ENCODE measurements around the gene YIF1A.
"Not testable (repeated sequence)": the region's sequence is repeated elsewhere in the genome, so short reads cannot be mapped to it uniquely, and the experiment has no call there.

Gene YIF1A

GRCh38 chr11:66326261-66327111, 37.5 kb upstream of the YIF1A start:
- DNase-seq (ENCODE audit: low spot score) = peak; percentile 64

GRCh38 chr11:66325263-66325671, 36.3 kb upstream of the YIF1A start:
- DNase-seq (ENCODE audit: low spot score) = no peak

GRCh38 chr11:66324664-66325063, 35.7 kb upstream of the YIF1A start:
- DNase-seq (ENCODE audit: low spot score) = no peak

GRCh38 chr11:66323684-66324083, 34.7 kb upstream of the YIF1A start:
- DNase-seq (ENCODE audit: low spot score) = no peak

DNA sequence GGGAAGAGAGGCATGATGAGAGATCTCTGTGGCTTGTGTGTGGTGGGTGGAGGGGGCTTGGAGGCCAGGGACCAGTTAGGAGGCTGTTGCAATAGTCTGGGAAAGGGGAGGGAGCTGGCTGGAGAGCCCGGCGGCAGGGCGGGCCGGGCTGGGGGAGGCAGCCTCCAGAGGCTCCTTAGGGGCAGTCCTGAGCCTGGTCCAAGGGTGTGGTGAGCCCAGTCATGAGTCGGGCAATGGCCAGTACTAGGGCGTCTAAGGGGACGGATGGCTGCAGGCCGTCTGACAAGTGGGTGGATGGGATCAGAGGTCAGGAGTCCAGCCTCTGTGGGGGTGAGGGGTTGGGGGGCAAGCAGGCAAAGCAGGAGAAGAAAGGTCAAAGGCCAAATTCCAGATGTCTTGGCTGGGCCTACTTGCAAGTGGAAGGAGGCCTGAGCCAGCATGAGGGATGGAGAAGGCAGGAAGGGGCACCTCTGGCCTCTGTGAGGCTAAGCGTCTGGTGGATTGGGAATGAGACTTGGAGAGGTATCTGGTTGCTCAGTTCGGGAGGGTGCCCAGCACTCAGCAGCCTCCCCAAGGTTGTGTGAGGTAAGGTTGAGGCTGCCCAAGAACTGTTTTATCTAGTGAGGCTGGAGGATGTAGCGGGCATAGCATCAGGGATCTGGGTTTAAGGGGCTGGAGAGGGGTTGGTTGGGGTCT, 33.9 kb upstream of the YIF1A start:
- DNase-seq (ENCODE audit: low spot score) = no peak

- DNase-seq (ENCODE audit: low spot score) = no peak
Observed at GRCh38 chr11:66321606-66322005, 32.7 kb upstream of the YIF1A start.

DNA sequence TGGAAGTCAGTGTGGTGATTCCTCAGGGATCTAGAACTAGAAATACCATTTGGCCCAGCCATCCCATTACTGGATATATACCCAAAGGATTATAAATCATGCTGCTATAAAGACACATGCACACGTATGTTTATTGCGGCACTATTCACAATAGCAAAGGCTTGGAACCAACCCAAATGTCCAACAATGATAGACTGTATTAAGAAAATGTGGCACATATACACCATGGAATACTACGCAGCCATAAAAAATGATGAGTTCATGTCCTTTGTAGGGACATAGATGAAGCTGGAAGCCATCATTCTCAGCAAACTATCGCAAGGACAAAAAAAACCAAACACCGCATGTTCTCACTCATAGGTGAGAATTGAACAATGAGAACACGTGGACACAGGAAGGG, 31.8 kb upstream of the YIF1A start:
- DNase-seq (ENCODE audit: low spot score) = not testable (repeated sequence)

- not testable (repeated sequence) for DNase-seq (ENCODE audit: low spot score)
Observed at GRCh38 chr11:66320289-66320688, 31.3 kb upstream of the YIF1A start.

DNA sequence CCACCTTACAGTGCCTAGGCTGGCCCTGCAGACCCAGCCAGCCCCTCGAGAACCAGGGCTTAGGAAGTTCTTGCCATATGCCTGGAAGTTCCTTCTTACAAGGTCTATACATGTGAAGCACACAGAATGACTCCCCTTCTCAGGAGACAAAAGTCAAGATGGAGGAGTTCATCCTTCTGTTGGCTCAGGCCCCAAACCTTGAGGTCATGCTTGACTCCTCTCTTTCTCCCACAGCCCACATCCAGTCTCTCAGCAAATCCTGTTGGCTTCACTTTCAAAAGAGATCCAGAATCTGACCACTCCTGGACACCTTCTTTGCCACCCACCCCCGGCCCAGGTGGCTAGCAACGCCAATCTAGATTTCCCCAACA, 29.6 kb upstream of the YIF1A start:
- DNase-seq (ENCODE audit: low spot score) = no peak

DNA sequence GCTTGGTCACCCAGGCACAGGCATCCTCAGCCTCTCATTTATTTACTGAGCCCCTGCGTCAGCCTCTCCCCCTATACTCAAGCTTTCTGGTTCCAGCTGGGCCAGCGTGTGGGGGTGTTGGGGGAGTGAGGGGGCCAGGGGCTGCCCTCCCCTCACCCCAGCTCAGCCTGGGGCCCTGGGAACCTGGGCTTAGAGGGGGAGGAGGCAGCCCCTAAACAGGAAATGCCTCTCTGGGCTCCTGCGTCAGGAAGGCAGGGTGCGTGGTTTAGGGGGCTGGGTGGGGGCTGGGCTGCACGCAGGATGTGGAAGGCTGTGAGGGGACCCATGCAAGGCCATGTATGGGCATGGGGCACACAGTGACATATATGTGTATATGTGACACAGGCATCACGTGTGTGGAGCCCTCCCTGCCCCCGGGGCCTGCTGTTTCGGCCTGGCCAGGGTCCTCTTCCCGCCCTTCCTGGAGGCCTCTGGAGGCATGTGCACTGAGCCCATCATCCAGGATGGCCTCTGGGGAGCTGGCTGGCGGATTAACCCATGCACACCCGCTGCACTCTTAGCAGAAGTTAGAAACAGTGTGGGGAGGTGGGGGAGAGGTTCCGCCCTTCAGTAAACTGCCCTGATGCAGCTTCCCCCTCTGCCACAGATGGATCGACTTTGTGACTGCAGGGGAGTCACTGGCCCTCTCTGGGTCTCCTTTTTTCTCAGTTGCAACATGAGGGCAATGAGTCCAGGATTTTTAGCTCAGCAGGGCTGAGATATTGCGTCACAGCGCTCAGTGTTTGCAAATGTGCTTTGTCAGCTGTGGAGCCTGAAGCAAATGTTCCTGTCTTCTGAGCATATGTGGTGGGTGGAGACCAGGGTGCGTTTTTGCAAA, 29.0 kb upstream of the YIF1A start:
- DNase-seq (ENCODE audit: low spot score) = peak; percentile 89

GRCh38 chr11:66317322-66317722, 28.4 kb upstream of the YIF1A start:
- peak; percentile 80 for DNase-seq (ENCODE audit: low spot score)

GRCh38 chr11:66316849-66317251, 27.9 kb upstream of the YIF1A start, which contains the start of gene CD248:
Gene CD248 (minus strand): TSS chr11:66317044. CDS start chr11:66317027, 17 bp downstream.
- peak; percentile 78 for DNase-seq (ENCODE audit: low spot score)

- DNase-seq (ENCODE audit: low spot score) = no peak
Observed at GRCh38 chr11:66315921-66316811, 27.2 kb upstream of the YIF1A start.

- no peak for DNase-seq (ENCODE audit: low spot score)
Observed at GRCh38 chr11:66315498-66315885, 26.5 kb upstream of the YIF1A start.

- no peak for DNase-seq (ENCODE audit: low spot score)
Observed at GRCh38 chr11:66314561-66315497, 25.9 kb upstream of the YIF1A start.

GRCh38 chr11:66314186-66314501, 25.2 kb upstream of the YIF1A start:
- DNase-seq (ENCODE audit: low spot score) = no peak

GRCh38 chr11:66313321-66314185, 24.6 kb upstream of the YIF1A start:
- peak; percentile 96 for DNase-seq (ENCODE audit: low spot score)

- peak; percentile 99 for DNase-seq (ENCODE audit: low spot score)
Observed at GRCh38 chr11:66312549-66313320, 23.8 kb upstream of the YIF1A start.
